HG02759 (cell line): ENCODE data around the gene CAPN12.

Source experiments
- ATAC-seq: cut with Tn5 transposase; IDR thresholded peaks from one replicate; pipeline ENCODE4 v1.9.1; 2021; ENCODE audit warnings: mild to moderate bottlenecking, moderate library complexity; ENCODE audit not compliant: unreplicated experiment

Gene CAPN12

GRCh38 chr19:38698225-38699026 is 45.8 kb downstream of the CAPN12 start:
- ATAC-seq = no peak

- no peak for ATAC-seq
Measured at GRCh38 chr19:38697641-38698071, 46.6 kb downstream of the CAPN12 start.

GRCh38 chr19:38697197-38697596 is 47.1 kb downstream of the CAPN12 start:
- no peak for ATAC-seq

GRCh38 chr19:38696729-38697055 is 47.6 kb downstream of the CAPN12 start:
- ATAC-seq = no peak

- ATAC-seq = no peak
Measured at GRCh38 chr19:38695832-38696728, 48.2 kb downstream of the CAPN12 start.

GRCh38 chr19:38695317-38695683 is 49.0 kb downstream of the CAPN12 start:
- ATAC-seq = no peak

GRCh38 chr19:38693380-38694223 is 50.7 kb downstream of the CAPN12 start:
- ATAC-seq = peak; percentile 50

- no peak for ATAC-seq
Measured at GRCh38 chr19:38692458-38693379, 51.6 kb downstream of the CAPN12 start.

GRCh38 chr19:38691938-38692457 is 52.3 kb downstream of the CAPN12 start:
- ATAC-seq = no peak

GRCh38 chr19:38690832-38691231 is 53.4 kb downstream of the CAPN12 start:
- no peak for ATAC-seq

GRCh38 chr19:38690146-38690545 is 54.1 kb downstream of the CAPN12 start:
- ATAC-seq = no peak

- no peak for ATAC-seq
Measured at GRCh38 chr19:38687837-38688378, 56.4 kb downstream of the CAPN12 start.

GRCh38 chr19:38686530-38686888 is 57.8 kb downstream of the CAPN12 start:
- peak; percentile 50 for ATAC-seq

GRCh38 chr19:38685666-38686529 is 58.4 kb downstream of the CAPN12 start:
- ATAC-seq = peak; percentile 42

GRCh38 chr19:38684862-38685665 is 59.2 kb downstream of the CAPN12 start:
- no peak for ATAC-seq

GRCh38 chr19:38684078-38684861 is 60.0 kb downstream of the CAPN12 start:
- no peak for ATAC-seq
